HG03025 (cell line): ENCODE data around the gene USB1.

Experiments used
- ATAC-seq: cut with Tn5 transposase; IDR thresholded peaks from one replicate; pipeline ENCODE4 v1.9.1; 2021; ENCODE audit warnings: mild to moderate bottlenecking, moderate library complexity; ENCODE audit not compliant: unreplicated experiment, low FRiP score

The USB1 gene

GRCh38 chr16:58000706-58001676, at the start of gene USB1:
TSS of gene USB1 (plus strand) at chr16:58001407. CDS start at chr16:58001484, 77 bp downstream.
- ATAC-seq: peak; percentile 67

GRCh38 chr16:57952909-57953308, 48.3 kb upstream of the USB1 start:
- ATAC-seq: no peak

GRCh38 chr16:57953857-57954256, 47.4 kb upstream of the USB1 start:
- ATAC-seq: no peak

- ATAC-seq: no peak
Observed at GRCh38 chr16:57955572-57956188, 45.5 kb upstream of the USB1 start.

GRCh38 chr16:57956270-57956808, 44.9 kb upstream of the USB1 start:
- ATAC-seq: no peak

GRCh38 chr16:57956924-57957672, 44.1 kb upstream of the USB1 start:
- no peak for ATAC-seq

- no peak for ATAC-seq
Observed at GRCh38 chr16:57957673-57958392, 43.4 kb upstream of the USB1 start.

- ATAC-seq: no peak
Observed at GRCh38 chr16:57958544-57958943, 42.7 kb upstream of the USB1 start.

GRCh38 chr16:57959121-57959520, 42.1 kb upstream of the USB1 start:
- no peak for ATAC-seq

GRCh38 chr16:57959804-57960203, 41.4 kb upstream of the USB1 start:
- no peak for ATAC-seq

GRCh38 chr16:57960310-57960709, 40.9 kb upstream of the USB1 start:
- ATAC-seq: no peak

GRCh38 chr16:57960826-57961472, 40.3 kb upstream of the USB1 start:
- ATAC-seq: no peak

- no peak for ATAC-seq
Observed at GRCh38 chr16:57961538-57961937, 39.7 kb upstream of the USB1 start.

- ATAC-seq: no peak
Observed at GRCh38 chr16:57962046-57962445, 39.2 kb upstream of the USB1 start.

- no peak for ATAC-seq
Observed at GRCh38 chr16:57962756-57963155, 38.5 kb upstream of the USB1 start.

GRCh38 chr16:57964157-57964700, 37.0 kb upstream of the USB1 start:
- ATAC-seq: no peak

GRCh38 chr16:57966204-57966771, 34.9 kb upstream of the USB1 start:
- no peak for ATAC-seq

- ATAC-seq: no peak
Observed at GRCh38 chr16:57966986-57967385, 34.2 kb upstream of the USB1 start.

- ATAC-seq: no peak
Observed at GRCh38 chr16:57967916-57968315, 33.3 kb upstream of the USB1 start.
